ENCODE results near the gene RIOK2.
"Not testable (repeated sequence)": the region's sequence is repeated elsewhere in the genome, so short reads cannot be mapped to it uniquely, and the experiment has no call there.

The RIOK2 gene

DNA sequence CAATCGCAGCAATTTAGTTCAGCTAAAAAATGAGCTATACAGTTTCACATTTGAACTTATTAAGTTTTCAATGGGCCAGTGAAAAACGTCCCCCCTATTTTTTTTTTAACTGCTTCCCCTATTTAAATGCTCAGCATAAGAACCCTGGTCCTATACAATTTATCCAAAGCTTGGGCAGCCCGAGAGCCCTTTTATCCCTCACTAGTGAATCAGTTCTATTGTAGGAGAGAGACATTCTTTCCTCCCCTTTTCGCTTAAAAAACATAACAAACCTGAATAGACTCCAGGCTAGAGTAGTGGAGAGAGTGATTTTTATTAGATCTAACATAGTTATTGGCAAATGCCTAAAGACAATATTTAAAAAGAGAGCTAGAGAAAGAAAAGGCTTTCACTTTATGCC lies 42.0 kb downstream of the RIOK2 start:
- peaks cover 23% of the 10 kb centered on the region for H3K4me1 ChIP-seq (ENCODE audit: insufficient read depth, low read length)

DNA sequence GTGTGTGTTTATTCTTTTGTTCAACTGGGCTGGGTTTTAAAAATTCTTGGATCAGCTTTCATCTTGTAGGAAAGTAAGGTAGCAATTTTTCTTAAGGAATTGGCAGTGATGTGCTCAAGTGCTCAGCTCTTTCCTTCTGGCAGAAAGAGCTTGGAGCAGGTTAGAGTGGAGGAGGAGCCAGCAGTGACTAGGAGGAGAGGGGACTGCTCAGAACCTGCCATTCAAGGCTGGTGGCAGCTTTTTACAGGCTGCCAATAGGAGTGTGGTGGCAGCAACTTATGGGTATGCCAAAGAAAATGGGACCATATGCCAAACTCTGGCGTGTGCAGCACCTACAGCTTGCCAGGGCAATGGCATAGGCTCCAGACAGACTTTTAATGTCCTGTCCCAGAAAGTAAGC lies 42.8 kb downstream of the RIOK2 start:
- H3K4me3 ChIP-seq (ENCODE audit: low read length); H3K36me3 ChIP-seq (ENCODE audit: insufficient read depth, low read depth, low read length); H3K9ac ChIP-seq (ENCODE audit: low read depth, low read length); H3K27me3 ChIP-seq (ENCODE audit: insufficient read depth, low read length); H3K9me3 ChIP-seq (ENCODE audit: insufficient read depth, low read depth, low read length); H3K27ac ChIP-seq (ENCODE audit: low read length): not testable (repeated sequence)
- peaks cover 27% of the 10 kb centered on the region for H3K4me1 ChIP-seq (ENCODE audit: insufficient read depth, low read length)

More for the DNA sequence above, 42.0 kb downstream of the RIOK2 start:
- Histone ChIP-seq H3K27me3 (ENCODE audit: insufficient read depth, low read length) (no peaks in the 10 kb centered on the region), H3K9ac (ENCODE audit: low read depth, low read length) (no peak overlapping the region), H3K36me3 (ENCODE audit: insufficient read depth, low read depth, low read length) (no peaks in the 10 kb centered on the region), H3K27ac (ENCODE audit: low read length) (no peak overlapping the region), H3K9me3 (ENCODE audit: insufficient read depth, low read depth, low read length) (no peaks in the 10 kb centered on the region), H3K4me3 (ENCODE audit: low read length) (peak overlapping the region; percentile 41)

DNA sequence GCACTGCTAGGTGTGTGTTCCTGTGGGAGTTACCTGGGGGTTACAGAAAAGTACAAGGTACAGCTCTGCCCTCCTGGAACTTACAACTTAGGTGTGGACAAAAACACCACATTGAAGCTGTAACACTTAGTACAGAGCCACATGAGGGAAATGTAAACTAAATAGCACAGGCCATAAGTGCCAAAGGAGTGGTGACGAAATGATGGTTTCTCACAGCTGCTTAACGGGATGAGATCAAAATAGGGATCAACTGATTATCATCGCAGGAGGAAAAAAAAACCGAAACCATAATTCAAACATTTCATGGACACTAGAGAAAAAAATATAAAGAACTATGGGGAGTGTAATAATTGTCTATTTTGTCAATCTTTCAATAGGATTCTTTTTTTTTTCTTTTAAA lies 46.6 kb downstream of the RIOK2 start:
- H3K27me3 ChIP-seq (ENCODE audit: insufficient read depth, low read length): no peaks in the 10 kb centered on the region
- no peak overlapping the region for H3K27ac ChIP-seq (ENCODE audit: low read length)
- H3K4me3 ChIP-seq (ENCODE audit: low read length): no peak overlapping the region
- no peaks in the 10 kb centered on the region for H3K9me3 ChIP-seq (ENCODE audit: insufficient read depth, low read depth, low read length)
- peaks cover 24% of the 10 kb centered on the region; the same call in 1 of the 2 replicates for H3K4me1 ChIP-seq (ENCODE audit: insufficient read depth, low read length)
- H3K9ac ChIP-seq (ENCODE audit: low read depth, low read length): no peak overlapping the region
- H3K36me3 ChIP-seq (ENCODE audit: insufficient read depth, low read depth, low read length): no peaks in the 10 kb centered on the region

DNA sequence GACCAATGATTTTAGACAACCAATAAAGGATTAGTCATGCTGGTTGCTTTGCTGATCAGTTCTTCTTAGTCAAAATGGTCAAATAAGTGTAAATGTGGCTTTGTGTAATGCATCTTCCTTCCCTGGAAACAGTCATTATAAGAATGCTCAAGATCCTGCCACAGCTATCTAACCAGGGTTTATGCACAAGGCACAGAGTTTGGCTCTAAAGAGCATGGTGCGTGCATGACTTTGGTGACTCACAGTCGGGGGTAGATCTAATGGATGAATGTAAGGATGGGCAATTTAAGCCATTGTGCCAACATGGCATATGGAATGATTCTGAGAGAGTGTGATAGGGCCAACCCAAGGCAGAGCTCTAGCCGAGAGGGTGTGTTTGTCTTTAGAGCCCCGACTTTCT lies 47.2 kb downstream of the RIOK2 start:
- no peak overlapping the region for H3K27ac ChIP-seq (ENCODE audit: low read length)
- H3K27me3 ChIP-seq (ENCODE audit: insufficient read depth, low read length): no peaks in the 10 kb centered on the region
- H3K4me3 ChIP-seq (ENCODE audit: low read length): no peak overlapping the region
- no peaks in the 10 kb centered on the region for H3K36me3 ChIP-seq (ENCODE audit: insufficient read depth, low read depth, low read length)
- peaks cover 18% of the 10 kb centered on the region; the same call in 1 of the 2 replicates for H3K4me1 ChIP-seq (ENCODE audit: insufficient read depth, low read length)
- H3K9me3 ChIP-seq (ENCODE audit: insufficient read depth, low read depth, low read length): no peaks in the 10 kb centered on the region
- H3K9ac ChIP-seq (ENCODE audit: low read depth, low read length): no peak overlapping the region

DNA sequence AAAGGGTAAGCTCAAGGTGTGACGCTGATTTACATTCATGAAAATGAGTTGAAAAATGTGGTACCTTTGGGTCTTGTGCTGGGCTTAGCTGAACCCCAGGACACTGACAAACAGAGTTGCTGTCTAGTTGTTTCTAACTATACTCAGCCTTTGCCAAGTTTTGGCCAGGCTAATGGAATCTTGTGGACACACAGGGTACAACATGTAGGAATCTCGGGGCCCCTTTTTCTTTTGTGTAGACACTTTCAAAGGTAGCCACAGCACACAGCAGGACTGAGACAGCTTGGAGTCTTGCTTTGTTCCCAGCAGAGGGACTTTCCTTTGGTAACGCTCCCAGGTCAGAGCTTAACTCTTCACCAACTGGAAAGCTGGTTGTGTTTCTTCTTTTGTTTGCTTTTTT lies 48.4 kb downstream of the RIOK2 start:
- Histone ChIP-seq H3K27me3 (ENCODE audit: insufficient read depth, low read length) (no peaks in the 10 kb centered on the region), H3K4me3 (ENCODE audit: low read length) (peak overlapping the region; percentile 23), H3K9ac (ENCODE audit: low read depth, low read length) (peak overlapping the region; percentile 23; the same call in 1 of the 2 replicates), H3K4me1 (ENCODE audit: insufficient read depth, low read length) (peaks cover 10% of the 10 kb centered on the region; the same call in 1 of the 2 replicates), H3K9me3 (ENCODE audit: insufficient read depth, low read depth, low read length) (no peaks in the 10 kb centered on the region), H3K27ac (ENCODE audit: low read length) (no peak overlapping the region), H3K36me3 (ENCODE audit: insufficient read depth, low read depth, low read length) (no peaks in the 10 kb centered on the region)

DNA sequence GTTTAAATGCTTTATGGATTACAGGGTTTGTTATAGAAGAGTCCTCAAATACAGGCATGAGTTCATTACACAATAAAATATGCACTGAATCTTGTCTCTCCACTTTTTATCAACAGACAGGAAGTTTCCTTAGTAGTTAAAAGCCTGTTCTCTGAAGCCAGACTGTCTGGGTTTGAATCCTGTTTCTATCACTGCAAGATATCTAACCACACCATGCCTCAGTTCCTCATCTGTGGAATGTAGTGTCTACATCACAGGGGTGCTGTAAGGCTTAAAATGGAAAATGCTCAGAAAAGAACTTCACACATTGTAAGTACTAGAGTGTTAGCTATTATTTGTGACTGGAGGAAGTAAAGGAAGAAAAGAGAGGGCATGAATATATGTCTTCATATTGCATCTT lies 49.9 kb downstream of the RIOK2 start:
- H3K27ac ChIP-seq (ENCODE audit: low read length): no peak overlapping the region
- no peak overlapping the region for H3K4me3 ChIP-seq (ENCODE audit: low read length)
- H3K27me3 ChIP-seq (ENCODE audit: insufficient read depth, low read length): no peaks in the 10 kb centered on the region
- no peak overlapping the region for H3K9ac ChIP-seq (ENCODE audit: low read depth, low read length)
- H3K9me3 ChIP-seq (ENCODE audit: insufficient read depth, low read depth, low read length): no peaks in the 10 kb centered on the region
- H3K36me3 ChIP-seq (ENCODE audit: insufficient read depth, low read depth, low read length): no peaks in the 10 kb centered on the region
- H3K4me1 ChIP-seq (ENCODE audit: insufficient read depth, low read length): peaks cover 10% of the 10 kb centered on the region; the same call in 1 of the 2 replicates

DNA sequence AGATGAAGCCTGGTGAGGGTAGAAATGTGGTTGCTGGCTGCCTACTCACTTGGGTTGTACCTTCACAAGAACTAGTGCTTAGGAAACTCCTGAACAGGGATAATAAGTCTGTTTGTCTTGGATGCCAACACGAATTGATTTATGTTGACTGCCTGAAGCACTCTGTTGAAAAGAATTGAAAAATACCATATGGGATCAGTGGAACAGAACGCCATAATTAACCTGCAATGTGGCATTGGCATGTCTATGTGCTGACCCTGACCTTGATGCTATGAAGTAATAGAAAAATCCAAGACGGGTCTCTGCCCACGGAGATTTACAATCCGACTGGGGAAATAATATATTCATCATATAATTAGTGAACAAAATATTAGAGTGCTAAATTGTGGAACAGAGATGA lies 51.1 kb downstream of the RIOK2 start:
- H3K36me3 ChIP-seq (ENCODE audit: insufficient read depth, low read depth, low read length): no peaks in the 10 kb centered on the region
- H3K9me3 ChIP-seq (ENCODE audit: insufficient read depth, low read depth, low read length): no peaks in the 10 kb centered on the region; the same call in 1 of the 2 replicates
- no peaks in the 10 kb centered on the region for H3K27me3 ChIP-seq (ENCODE audit: insufficient read depth, low read length)
- H3K27ac ChIP-seq (ENCODE audit: low read length): no peak overlapping the region
- no peak overlapping the region for H3K4me3 ChIP-seq (ENCODE audit: low read length)
- H3K4me1 ChIP-seq (ENCODE audit: insufficient read depth, low read length): peaks cover 10% of the 10 kb centered on the region; the same call in 1 of the 2 replicates
- H3K9ac ChIP-seq (ENCODE audit: low read depth, low read length): no peak overlapping the region

DNA sequence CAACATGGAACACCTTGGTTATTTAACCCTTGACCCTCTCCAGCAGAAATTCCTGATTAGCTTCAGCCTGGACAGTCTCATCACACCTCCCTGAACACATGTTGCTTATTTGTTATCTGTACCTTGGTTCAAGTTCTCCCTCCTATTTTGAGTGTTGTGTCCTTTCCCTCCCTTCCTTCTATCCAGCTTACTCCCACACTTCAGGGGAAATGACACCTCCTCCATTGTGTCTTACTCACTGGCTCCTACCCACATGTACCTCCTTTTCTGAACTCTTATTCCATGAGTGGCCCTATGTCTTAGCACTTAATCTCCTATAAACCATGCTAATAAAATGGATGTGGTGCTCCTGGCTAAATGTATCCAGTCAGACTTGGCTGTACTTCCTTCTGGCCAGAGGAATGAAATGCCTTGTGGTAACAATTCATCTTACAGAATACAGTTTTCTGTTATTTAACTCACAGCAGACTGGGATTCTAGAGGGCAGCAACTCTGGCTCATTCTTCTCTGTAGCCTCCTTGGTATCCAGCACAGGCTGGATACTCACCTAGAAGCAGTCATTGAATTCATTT lies 51.8 kb downstream of the RIOK2 start:
- peaks cover 10% of the 10 kb centered on the region; the same call in 1 of the 2 replicates for H3K4me1 ChIP-seq (ENCODE audit: insufficient read depth, low read length)
- H3K4me3 ChIP-seq (ENCODE audit: low read length): no peak overlapping the region
- no peaks in the 10 kb centered on the region; the same call in 1 of the 2 replicates for H3K9me3 ChIP-seq (ENCODE audit: insufficient read depth, low read depth, low read length)
- no peaks in the 10 kb centered on the region for H3K27me3 ChIP-seq (ENCODE audit: insufficient read depth, low read length)
- no peak overlapping the region for H3K9ac ChIP-seq (ENCODE audit: low read depth, low read length)
- no peaks in the 10 kb centered on the region for H3K36me3 ChIP-seq (ENCODE audit: insufficient read depth, low read depth, low read length)
- no peak overlapping the region for H3K27ac ChIP-seq (ENCODE audit: low read length)

DNA sequence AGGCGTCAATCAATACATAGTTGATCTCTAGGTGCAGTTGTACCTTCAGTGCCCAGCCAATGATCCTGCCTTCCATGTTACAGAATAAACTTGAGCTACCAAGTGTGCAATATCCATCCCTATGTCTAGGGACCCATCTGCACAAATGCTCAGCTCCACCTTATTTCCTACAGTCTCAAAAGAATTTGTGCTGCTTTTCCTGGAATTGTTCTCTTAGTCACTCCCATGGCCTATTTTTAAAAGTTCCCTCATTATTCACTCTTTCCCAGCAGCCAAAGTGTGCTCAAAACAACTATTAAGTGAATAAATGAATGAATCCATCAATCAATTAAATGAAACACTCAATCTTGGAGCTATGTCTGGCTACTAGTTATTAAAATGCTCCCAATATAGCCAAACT lies 55.3 kb downstream of the RIOK2 start:
- no peak overlapping the region for H3K27ac ChIP-seq (ENCODE audit: low read length)
- no peaks in the 10 kb centered on the region for H3K36me3 ChIP-seq (ENCODE audit: insufficient read depth, low read depth, low read length)
- H3K27me3 ChIP-seq (ENCODE audit: insufficient read depth, low read length): no peaks in the 10 kb centered on the region
- no peak overlapping the region for H3K9ac ChIP-seq (ENCODE audit: low read depth, low read length)
- peaks cover 3% of the 10 kb centered on the region; the same call in 1 of the 2 replicates for H3K4me1 ChIP-seq (ENCODE audit: insufficient read depth, low read length)
- H3K4me3 ChIP-seq (ENCODE audit: low read length): no peak overlapping the region
- no peaks in the 10 kb centered on the region; the same call in 1 of the 2 replicates for H3K9me3 ChIP-seq (ENCODE audit: insufficient read depth, low read depth, low read length)

DNA sequence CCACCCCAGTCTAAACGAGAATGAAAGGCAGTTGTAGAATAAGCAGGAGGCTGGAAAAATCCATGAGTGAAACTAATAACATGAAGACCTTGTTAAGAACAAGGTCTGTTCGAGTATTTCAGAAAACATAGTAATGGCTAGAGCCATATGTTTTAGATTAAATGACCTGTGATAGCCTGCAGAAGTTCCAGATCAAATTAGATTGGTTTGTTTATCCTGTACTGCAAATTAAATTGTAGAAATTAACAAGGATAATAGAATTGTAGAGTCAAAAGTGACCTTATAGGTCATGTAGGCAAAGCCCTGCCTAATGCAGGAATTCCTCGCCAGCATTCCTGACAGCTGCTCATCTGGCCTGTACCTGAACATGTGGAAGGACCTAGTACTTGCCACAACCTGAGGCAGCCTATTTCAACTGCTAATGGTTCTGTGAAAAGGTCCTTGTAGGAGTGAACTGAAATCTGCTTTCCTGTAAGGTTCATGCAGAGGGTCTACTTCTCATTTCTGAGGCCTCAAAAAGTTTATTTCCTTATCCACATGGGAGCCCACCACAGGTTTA lies 57.8 kb downstream of the RIOK2 start:
- H3K36me3 ChIP-seq (ENCODE audit: insufficient read depth, low read depth, low read length): no peaks in the 10 kb centered on the region
- no peak overlapping the region for H3K27ac ChIP-seq (ENCODE audit: low read length)
- H3K9me3 ChIP-seq (ENCODE audit: insufficient read depth, low read depth, low read length): no peaks in the 10 kb centered on the region; the same call in 1 of the 2 replicates
- H3K9ac ChIP-seq (ENCODE audit: low read depth, low read length): no peak overlapping the region
- peaks cover 3% of the 10 kb centered on the region; the same call in 1 of the 2 replicates for H3K4me1 ChIP-seq (ENCODE audit: insufficient read depth, low read length)
- no peak overlapping the region for H3K4me3 ChIP-seq (ENCODE audit: low read length)
- H3K27me3 ChIP-seq (ENCODE audit: insufficient read depth, low read length): no peaks in the 10 kb centered on the region

DNA sequence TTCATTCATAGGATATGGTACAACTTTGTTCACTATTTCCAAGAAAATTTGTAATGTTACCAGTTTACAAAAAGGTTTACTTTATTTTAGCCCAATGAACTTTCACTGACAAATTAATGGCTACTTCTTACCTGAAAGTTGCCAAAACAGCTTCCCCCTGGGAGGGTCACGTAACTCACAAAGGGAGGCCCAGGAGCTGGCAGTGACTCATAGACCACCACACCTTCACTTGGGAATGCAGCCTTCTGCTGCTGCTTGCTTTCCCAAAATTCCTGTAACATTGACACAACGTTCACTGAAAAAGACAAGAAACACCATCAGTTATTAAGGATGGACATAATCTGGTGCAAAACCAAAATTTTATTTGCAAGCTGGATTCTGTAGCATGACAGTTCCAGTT lies 58.7 kb downstream of the RIOK2 start:
- H3K9ac ChIP-seq (ENCODE audit: low read depth, low read length): no peak overlapping the region
- no peak overlapping the region for H3K4me3 ChIP-seq (ENCODE audit: low read length)
- H3K9me3 ChIP-seq (ENCODE audit: insufficient read depth, low read depth, low read length): no peaks in the 10 kb centered on the region; the same call in 1 of the 2 replicates
- H3K27ac ChIP-seq (ENCODE audit: low read length): no peak overlapping the region
- peaks cover 3% of the 10 kb centered on the region; the same call in 1 of the 2 replicates for H3K4me1 ChIP-seq (ENCODE audit: insufficient read depth, low read length)
- H3K27me3 ChIP-seq (ENCODE audit: insufficient read depth, low read length): no peaks in the 10 kb centered on the region
- no peaks in the 10 kb centered on the region for H3K36me3 ChIP-seq (ENCODE audit: insufficient read depth, low read depth, low read length)

DNA sequence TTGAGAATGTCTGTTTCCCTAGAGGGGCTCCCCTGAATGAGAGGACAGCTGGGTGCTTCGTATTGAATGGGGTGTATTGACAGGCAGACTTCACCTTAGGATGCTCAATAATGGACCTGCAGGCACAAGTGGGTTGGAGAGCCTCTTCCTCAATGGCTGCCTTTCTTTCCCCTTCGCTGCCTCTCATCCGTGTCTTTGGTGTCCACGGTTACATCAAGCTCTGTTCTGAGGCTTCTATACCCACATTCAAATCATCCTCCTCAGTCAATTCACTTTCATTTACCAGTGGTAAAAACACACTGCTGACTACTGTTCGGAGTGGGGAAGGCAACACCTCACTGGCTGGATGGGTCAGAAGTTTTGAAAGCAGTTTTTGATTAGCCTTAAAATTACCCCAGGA lies 61.2 kb downstream of the RIOK2 start:
- Histone ChIP-seq H3K4me1 (ENCODE audit: insufficient read depth, low read length) (peaks cover 7% of the 10 kb centered on the region), H3K27me3 (ENCODE audit: insufficient read depth, low read length) (no peaks in the 10 kb centered on the region), H3K9ac (ENCODE audit: low read depth, low read length) (no peak overlapping the region), H3K27ac (ENCODE audit: low read length) (no peak overlapping the region), H3K36me3 (ENCODE audit: insufficient read depth, low read depth, low read length) (no peaks in the 10 kb centered on the region), H3K4me3 (ENCODE audit: low read length) (no peak overlapping the region), H3K9me3 (ENCODE audit: insufficient read depth, low read depth, low read length) (no peaks in the 10 kb centered on the region)
